GM18508 (cell line): Measurements from ENCODE around the gene DPF3.
A peak's percentile ranks its signal among the peaks of the same experiment; 100 is the strongest.

ENCODE experiments used
- ATAC-seq: cut with Tn5 transposase; IDR thresholded peaks from one replicate; pipeline ENCODE4 v1.9.1; 2021; ENCODE audit warnings: moderate number of reproducible peaks; ENCODE audit not compliant: insufficient read depth, unreplicated experiment

Gene DPF3

DNA sequence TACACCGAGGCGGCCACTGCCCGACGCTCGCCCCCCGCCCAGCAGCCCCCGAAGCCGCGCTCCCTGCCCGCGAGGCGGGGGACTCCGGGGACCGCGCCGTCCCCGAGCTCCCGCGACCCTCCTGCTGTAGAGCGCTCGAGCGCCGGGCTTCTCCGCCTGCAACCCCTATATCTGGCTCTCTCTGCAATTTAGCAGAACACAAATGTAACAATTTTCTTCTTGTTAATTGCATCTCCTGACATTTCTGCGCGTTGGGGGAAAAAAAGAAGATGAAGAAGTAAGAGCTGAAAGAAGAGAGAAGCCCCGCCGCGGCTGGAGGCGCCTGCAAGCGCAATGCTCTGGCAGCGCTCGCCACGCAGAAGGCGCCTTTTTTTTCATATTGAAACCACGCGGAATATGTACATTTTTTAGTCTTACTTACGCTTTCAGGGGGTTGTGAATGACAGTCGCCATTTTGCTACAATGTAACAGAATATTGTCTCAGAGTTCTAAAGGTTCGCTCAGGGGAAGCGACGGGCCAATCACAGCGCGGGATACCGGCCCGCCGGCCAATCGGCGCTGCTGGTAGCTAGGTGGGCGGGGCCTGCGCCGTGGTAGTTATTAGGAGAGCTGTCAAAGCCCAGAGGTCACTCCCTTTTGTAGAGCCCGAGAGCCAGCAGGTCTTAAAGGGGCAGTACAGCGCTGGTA is at the start of gene DPF3:
DPF3 (minus strand) TSS at position 466 of the 687 bp plus-strand sequence; CDS start at position 453, 13 bp downstream.
- ATAC-seq, result peak; percentile 88

DNA sequence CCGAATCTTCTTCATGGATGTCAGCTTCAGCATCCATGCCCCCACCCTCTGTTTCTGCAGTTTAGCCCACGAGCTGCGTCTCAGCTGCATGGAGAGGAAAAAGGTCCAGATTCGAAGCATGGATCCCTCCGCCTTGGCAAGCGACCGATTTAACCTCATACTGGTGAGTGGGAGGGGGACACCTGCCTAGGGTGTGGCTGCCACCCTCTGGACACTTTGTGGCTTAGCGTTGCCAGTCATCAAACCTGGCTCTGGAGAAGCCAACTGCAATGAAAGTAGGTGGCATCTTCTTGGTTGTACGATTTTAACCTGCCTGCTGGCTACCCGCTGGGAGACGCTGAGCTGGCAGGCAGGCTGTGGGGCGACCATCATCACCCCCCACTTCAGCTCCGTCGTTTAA is 49.0 kb upstream of the DPF3 start:
- no peak for ATAC-seq

DNA sequence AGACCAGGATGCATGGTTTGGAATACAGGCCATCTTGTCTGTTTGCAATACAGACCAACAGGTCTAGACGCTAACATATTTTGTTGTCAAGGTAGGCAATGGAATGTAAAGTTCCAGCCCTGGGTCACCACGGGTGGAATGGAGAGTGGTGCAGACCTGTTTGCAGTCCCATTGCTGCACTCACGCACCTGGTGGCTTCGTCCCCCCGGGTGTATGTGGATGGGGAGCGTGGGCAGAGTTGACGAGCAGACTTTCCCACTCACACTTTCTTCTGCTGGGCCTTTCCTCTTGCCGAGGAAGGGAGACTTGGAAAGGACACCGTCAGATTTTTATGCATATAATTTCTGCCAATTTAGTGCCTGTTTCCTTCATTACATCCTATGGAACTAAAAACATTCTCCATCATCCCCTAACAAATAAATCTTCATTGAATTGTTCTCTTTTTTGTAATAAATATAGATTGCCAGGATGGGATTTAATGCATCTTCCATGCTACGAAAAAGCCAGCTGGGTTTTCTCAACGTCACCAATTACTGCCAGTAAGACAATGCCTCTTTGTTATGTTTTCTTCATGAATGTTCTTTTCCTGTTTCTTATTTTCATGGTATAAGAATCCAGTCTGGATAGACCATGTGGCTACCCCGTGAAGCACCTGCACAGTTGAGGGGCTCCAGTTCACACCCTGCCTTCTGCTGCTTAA is 47.5 kb upstream of the DPF3 start:
- ATAC-seq, result no peak

DNA sequence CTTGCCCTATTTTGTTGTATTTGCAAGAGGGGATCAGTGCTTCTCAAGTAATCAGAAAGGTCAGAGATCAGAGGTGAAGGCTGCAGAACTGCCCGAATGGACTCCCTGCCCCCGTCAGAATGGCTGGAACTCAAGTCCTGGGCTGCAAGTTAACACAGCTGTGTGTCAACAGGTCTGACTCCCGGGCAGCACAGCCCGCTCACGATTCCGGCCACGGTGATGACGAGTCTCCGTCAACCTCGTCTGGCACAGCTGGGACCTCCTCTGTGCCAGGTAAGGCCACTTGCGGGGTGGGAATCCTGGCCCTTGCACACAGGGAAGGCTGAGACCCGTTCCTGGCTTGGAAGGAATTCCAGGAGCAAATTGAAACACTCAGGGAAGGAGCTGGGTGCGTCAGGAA is 45.7 kb upstream of the DPF3 start:
- ATAC-seq, result no peak

DNA sequence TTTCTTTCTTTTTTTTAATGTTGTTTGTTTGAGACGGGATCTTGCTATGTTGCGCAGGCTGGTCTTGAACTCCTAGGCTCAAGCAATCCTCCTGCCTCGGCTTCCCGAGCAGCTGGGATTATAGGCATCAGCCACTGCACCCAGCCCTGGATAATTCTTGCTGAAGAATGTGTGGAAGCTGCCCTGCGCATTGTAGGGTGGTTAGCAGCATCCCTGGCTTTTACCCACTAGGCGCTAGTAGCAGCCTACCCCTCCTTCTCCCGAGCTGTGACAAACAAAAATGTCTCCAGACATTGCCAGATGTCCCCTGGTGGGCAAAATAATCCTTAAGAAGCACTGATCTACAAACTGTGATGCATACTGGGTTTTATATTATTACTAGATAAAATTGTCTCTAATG is 39.0 kb upstream of the DPF3 start:
- ATAC-seq, result no peak

DNA sequence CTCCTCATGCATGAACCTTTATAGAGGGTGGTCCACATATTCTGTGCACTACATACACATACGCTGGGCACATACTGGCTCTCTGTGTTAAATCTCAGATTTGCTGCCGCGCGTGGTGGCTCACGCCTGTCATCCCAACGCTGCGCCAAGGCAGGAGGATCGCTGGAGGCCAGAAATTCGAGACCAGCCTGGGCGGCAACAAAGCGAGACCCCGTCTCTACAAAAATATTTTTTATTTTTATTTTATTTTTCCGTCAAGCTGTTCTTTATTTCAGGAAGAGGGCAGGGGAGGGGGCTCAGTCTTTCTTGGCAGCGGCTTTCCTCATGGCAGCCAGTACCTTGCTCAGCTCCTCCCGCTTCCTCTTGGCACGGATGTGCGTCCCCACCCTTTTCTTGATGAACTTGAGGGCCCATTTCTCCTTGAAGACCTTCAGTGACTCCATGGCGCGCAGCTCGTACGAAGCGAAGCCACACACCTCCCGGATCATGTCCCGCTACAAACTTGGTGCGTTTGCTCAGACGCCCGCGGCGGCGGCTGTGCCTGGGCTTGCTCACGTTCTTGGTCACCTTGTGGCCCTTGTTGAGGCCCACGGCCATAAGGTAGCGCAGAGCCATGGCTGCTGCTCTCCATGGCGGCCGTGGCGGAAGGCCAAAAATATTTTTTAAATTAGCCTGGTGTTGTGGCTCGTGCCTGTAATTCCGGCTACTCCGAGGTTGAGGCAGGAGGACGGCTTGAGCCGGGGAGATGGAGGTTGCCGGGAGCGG is 35.6 kb upstream of the DPF3 start:
- ATAC-seq, result no peak

DNA sequence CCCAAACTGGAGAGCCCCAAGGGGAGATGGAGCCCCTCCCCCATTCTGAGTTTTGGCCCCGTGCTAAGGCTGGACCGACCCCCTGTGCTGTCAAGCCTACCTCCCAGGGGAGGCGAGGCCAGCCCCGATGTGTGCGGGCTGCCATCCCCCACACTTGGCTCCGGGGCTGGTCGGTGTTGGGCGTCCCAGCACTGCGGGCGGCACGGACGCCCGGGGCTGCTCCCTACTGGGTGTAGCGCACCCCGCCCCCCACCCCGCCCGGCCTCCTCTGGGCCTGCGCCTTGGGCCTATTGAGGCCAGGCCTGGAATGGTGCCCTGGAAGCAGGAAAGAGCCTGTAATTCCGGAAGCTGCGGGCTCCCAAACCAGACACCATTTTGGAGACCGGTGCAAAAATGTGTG is 35.0 kb upstream of the DPF3 start:
- ATAC-seq, result no peak

DNA sequence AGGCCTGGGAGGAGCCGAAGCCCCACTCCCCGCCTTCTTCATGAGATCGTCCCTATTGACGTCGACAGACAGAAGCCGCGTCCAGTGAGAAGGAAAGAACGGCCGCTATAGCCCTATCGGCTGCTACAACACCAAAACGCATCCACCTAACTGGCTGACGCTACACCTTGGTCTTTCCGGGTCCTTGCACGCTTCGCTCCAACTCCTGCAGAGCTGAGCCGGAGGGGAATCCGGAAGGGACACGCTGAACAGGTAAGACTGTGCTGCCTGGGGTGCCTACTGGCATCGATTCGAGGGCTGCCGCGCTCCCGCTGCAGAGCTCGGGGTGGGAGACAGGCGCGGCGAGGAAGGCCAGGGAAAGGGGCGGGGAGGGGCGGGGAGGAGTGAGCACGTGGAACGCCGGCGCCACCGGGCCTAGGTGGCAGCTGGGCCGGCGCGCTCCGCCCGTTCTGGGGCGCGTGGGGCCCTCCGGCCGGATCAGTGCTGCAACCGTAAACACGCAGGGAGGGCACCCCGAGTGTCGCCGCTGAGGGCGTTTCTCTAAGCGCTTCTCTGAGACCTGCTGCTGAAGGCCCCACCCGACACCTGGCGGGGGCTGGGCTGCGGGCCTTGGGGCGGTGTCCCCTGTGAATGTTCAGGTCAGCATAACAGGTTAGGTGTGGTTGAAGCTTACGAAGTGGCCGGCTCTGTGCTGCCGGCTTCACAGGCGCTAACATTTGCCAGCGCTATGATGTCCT is 32.6 kb upstream of the DPF3 start, which contains the start of gene DCAF4:
DCAF4 (plus strand) TSS at position 173 of the 737 bp plus-strand sequence. CDS start 11,515 bp downstream, outside the sequence.
- peak; percentile 69 for ATAC-seq

DNA sequence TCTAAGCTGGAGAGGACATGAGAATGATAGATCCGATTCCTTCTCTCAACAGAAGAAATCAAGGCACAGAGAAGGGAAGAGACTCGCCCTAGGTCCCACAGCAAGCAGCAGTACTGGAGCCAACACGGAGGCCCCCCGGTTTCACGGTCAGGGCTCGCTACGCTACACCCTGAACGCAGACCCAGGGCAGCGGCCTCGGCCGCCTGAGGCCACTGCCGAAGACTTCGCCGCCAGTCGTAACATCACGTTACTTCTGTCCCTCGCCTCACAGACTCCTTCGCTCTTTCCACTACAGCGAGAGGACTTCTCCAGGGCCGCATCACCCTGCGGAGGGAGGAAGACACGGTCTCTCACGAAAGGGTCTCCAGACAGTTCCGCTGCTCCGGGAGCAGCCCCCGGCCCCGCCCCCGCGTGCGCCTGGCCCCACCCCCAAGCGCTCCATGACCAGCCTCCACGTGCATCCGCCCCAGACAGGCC is 32.0 kb upstream of the DPF3 start:
- peak; percentile 15 for ATAC-seq

DNA sequence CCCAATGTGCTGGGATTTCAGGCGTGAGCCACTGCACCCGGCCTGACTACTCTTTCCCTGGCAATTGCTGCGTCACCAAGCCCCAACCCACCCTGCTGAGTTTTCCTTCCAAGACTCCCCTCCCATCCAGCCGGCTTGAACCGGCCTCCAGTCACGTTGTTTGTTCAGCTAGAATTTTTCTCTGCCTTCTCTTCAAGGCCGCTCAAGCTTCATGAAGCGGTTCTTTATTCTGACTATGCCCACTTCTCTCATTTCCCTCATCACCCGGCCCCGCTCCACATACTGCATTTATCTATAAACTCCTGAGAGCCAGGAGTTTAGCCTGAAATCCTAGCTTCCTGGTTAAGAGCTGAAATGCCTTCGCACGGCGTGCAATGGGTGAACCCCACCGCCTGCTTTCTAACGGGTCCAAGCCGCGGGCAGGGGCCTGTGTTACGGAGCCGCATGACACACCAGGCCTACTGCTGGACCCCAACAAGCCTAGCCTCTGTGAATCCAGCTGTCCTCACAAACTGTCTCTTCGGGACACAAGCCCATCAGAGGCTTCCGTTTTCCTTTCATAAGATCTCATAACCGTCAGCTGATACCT is 31.4 kb upstream of the DPF3 start:
- no peak for ATAC-seq

DNA sequence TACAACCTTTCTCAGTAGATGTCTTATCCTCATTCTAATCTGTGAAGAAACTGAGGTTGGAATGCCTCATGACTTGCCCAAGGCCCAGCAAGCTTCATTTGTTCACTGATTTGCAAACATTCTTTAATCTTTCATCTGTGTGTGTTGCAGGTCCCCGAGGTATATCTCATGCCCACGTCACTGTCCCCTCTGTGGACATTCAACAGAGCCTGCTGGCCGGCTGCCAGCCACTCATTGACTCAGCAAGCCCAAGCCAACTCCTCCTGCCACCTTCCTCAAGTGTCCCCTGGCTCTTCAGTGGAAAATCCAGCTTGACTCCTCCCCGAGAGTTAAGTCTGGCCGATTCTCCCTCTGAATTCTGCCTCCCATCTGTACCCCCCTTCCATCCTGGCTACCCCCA is 30.4 kb upstream of the DPF3 start:
- no peak for ATAC-seq

DNA sequence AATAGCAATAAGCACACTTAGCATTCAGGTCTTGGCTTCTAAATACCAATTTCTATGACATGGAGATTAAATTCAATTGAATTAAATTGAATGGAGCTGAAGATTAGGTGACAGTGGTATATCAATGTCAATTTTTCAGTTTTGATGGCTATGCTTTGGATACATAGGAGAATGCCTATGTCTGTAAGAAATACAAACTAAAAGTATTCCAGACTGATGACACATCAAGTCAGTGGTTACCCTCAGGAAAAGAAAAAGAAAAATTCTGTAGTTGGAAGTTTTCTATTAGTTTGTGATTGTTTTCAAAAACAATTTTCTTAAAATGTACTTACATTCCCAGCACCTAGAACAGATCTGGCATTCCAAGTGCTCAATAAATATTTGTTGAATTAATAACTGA is 27.5 kb upstream of the DPF3 start:
- no peak for ATAC-seq

DNA sequence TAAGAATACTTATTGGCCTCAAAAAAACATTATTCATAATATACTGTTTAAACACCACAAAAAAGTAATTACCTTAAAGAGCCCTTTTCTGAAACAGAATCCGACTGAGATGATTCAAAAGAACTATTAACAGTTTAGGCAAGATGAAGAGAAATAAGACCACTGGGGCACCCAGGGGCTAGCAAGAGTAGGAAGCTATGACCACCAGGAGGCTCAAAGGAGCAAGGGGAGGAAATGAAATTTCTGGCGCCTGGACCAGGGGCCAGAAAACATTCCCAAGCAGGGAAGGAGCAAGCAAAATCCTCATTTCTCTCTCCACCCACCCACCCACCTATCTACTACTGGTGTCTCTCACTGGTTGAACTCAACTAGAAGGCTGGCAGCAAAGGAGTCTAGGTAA is 26.1 kb upstream of the DPF3 start:
- no peak for ATAC-seq

DNA sequence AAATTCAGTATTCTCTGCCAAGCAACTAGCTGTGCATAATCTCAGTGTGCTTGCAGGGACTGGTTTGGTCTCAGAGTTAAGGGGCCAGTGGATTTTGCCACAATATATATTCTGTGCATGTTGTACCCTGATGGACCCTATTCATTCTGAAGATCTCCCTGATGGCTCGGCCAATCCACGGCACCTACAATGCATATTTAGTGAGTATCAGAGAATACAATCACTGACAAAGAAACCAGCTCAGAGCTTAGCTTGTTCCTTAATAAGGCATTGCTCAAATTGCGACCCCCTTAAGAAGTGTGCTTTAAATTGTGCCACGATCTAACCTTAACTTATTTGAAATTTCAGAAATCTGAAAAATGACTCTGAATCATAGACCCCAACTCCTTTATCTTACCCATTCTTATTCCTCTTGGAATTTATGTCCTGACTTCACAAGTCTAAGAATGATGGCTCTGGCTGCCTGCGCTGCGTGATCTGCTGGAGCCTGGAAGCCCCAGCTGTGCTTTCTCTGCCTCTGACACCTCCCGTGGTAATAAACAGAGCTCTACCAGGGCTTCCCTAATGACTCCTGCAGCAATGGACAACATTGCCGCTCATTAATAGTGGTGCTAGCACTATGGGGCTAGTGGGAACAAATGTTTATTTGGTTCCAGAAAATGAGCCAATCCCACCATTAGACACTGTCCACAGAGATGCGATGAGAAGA is 23.3 kb upstream of the DPF3 start:
- no peak for ATAC-seq

DNA sequence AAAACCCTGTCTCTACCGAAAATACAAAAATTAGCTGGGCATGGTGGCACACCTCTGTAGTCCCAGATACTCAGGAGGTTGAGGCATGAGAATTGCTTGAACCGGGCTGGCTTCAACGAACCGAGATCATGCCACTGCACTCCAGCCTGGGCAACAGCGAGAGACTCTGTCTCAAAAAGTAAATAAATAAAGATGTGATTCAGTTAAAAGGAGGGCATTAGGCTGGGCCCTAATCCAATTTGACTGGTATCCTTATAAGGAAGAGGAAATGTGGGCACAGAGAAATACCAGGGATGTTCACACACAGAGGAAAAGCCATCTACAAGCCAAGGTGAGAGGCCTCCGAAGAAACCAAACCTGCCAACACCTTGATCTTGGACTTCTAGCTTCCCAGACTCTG is 22.3 kb upstream of the DPF3 start:
- no peak for ATAC-seq

DNA sequence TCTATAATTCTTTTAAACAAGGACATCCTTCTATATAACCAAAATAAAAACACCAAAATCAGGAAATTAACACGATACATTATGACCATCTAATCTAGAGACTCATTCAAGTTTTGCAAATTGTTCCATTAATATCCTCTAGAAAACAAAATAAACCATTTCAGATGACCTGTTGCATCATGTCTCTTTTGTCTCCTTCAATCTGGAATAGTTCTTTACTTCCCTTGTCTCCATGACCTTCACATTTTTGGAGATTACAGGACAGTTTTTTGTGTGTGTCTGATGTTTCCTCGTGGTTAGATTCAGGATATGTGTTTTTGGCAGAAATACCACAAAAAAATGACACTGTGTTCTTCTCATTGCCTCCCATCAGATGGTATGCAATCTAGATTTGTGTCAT is 19.9 kb upstream of the DPF3 start:
- ATAC-seq, result no peak

DNA sequence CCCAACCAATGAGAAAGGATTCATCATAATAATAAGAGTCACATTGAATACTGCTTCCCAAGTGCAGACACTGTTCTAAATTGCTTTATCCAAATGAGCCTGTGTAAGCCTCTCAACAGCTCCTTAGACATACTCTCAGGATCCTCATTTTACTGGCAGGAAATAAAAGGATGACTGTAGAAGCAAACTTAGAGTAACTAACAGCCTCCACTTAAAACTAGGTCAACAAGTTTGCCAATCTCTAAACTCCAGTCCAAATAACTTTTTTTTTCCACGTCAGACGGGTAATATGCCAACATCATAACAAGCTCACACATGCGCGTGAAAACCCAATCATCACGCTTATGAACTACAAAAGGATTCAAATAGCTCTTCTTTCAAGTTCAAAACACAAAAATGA is 15.3 kb upstream of the DPF3 start:
- ATAC-seq, result no peak

DNA sequence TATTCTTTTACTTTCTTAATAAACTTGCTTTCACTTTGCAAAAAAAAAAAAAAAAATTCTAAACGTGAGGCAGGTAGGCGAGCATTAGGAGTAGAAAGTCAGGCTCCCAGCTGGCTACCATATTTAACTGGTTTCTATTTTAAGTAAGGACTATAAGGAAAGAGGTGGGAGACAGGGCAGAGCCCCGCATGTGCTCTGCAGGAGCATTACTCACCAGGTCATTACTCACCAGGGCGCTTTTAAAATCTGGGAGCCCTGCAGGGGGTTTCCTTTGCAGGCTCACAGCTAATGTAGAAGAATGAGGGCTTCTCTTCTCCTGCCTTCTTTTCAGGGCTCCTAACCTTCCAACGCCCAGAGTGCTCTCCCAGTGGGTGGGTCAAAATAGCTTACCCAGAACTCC is 14.0 kb upstream of the DPF3 start:
- ATAC-seq, result no peak

DNA sequence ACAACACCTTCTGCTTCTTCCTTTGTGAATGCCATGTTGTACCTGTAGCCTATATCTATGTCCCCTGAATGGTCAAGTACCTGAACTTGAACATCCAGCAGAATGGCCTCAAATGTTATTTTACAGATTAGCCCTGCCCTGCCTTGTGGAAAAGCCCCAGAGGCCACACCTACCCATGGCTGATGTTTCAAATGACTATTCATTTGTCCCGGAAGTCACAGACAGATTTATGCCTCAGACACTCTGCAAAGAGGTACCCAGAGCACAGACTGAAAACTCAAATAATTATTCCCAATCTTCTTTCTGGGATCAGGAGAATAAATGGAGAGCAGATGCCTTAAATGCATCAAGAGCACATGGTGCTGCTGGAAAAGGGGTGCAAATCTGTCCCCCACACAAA is 13.0 kb upstream of the DPF3 start:
- ATAC-seq, result no peak
